Dermis lymphatic vessel endothelial cell (primary cell): Measurements from ENCODE around the gene TRUB1. TPM values are rescaled to one million over a fixed set of nuclear protein-coding genes. Genes with fewer than 3 reads are reported as not detected.

Experiments
- total RNA-seq: library from RNA; depleted of rRNA; stranded (reverse); fragments of >200 nt; gene quantifications from 2 replicates; pipeline ENCODE4 v1.2.1, GENCODE V29; 2014

The TRUB1 gene
- total RNA-seq, result 19.8 and 24.7 TPM in 2 replicates

GRCh38 chr10:114937962-114938855 lies at the start of gene TRUB1:
Gene TRUB1 (plus strand): TSS chr10:114938195. CDS start chr10:114938254, 59 bp downstream.

Other genes starting within 250 kb of the TRUB1 start
- 35.0 and 35.8 TPM in 2 replicates for gene FHIP2A, start 116.4 kb upstream of the TRUB1 start, total RNA-seq
- gene ATRNL1, start 155.2 kb downstream of the TRUB1 start, total RNA-seq, result 1.4 and 1.7 TPM in 2 replicates